Stimulated activated CD4-positive, alpha-beta T cell treated with anti-CD3 and anti-CD28 coated beads, Interleukin-4, amount 100 ng/mL, for 24 hours (primary cell): ENCODE results near the gene PGGHG.
"Not testable (repeated sequence)": the region's sequence is repeated elsewhere in the genome, so short reads cannot be mapped to it uniquely, and the experiment has no call there.

Source experiments
- DNase-seq: peaks from one replicate; pipeline ENCODE4 v3.0.0-alpha.2; 2020

PGGHG gene

DNA sequence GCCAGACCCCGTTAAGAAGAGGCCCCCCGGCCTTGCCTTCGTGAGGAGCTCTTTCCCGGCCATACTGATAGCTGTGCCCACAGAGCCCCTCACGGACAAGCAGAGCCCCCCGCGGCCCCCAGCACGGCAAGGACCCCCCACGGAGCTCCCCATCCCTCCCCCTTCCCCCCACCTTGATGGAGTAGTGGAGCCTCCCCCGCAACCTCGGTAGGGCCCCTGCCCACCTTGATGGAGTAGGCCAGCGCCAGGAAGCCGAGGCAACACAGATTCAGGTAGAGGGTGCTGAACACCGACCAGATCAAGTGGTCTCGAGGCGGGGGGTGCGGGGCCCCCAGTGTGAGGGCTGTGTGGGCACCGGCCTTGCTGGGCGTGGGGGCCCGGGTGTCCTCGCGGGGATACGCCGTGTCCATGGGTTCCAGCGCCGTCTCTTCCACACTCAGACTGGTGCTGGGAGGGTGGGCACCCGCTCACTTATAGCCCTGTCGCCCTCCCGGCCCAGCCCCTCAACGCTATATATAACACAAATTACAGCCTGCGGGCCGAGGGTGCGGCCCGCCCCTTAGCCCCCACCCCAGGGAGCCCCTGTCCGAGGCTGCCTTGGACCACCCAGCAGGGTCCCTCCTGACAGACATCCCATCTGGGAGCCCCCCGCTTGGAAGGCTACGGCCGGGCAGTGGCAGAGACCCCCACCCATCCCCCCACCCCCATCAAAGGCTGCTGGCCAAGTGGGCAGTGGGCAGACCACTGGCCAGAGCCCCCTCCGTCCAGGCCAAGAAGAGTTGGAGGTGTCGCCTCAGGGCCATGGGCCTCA, 10.4 kb downstream of the PGGHG start, which contains the start of gene IFITM5:
Gene IFITM5 (minus strand): TSS at position 446 of the 811 bp plus-strand sequence. CDS start 36 bp downstream, at position 410.
- no peak for DNase-seq

GRCh38 chr11:299951-300735, 11.2 kb downstream of the PGGHG start:
- DNase-seq = no peak

GRCh38 chr11:303363-303762, 14.4 kb downstream of the PGGHG start:
- no peak for DNase-seq

GRCh38 chr11:304061-304506, 15.2 kb downstream of the PGGHG start:
- no peak for DNase-seq

DNA sequence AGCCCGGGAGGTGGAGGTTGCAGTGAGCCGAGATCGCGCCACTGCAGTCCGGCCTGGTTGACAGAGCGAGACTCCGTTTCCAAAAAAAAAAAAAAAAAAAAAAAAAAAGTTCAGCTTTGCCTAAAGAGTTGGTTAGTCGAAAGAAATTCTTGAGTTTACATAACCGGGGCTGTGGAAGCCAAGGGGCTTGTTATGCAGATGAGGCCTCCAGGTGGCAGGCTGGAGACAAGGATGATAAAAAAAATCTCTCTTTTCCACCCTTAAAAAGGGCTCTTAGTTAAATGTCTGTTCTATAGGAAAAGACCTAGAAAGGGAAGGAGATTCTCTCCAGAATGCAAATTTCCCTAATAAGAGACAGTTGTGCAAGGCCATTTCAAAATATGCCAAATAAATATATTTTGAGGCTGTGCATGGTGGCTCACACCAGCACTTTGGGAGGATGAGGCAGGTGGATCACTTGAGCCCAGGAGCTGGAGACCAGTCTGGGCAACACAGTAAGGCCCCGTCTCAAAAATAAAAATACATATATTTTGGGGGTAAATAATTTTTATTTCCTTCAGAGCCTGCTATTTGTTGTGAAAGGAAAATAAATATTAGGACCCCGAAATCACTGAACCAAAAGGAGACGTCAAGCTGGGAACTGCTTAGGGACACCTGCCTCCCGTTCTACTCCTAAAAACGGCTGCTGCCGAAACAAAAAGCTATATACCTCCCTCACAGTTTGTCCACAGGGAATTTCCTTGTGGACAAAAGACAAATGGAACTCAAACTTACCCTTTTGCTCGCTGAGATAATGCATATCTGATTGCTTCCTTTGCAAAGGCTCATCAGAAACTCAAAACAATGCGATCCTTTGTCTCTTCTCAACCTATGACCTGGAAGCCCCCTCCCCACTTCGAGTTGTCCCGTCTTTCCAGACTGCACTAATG, 16.3 kb downstream of the PGGHG start:
- peak; percentile 62 for DNase-seq

- no peak for DNase-seq
These were observed 16.9 kb downstream of the PGGHG start for GRCh38 chr11:305844-306211.

DNA sequence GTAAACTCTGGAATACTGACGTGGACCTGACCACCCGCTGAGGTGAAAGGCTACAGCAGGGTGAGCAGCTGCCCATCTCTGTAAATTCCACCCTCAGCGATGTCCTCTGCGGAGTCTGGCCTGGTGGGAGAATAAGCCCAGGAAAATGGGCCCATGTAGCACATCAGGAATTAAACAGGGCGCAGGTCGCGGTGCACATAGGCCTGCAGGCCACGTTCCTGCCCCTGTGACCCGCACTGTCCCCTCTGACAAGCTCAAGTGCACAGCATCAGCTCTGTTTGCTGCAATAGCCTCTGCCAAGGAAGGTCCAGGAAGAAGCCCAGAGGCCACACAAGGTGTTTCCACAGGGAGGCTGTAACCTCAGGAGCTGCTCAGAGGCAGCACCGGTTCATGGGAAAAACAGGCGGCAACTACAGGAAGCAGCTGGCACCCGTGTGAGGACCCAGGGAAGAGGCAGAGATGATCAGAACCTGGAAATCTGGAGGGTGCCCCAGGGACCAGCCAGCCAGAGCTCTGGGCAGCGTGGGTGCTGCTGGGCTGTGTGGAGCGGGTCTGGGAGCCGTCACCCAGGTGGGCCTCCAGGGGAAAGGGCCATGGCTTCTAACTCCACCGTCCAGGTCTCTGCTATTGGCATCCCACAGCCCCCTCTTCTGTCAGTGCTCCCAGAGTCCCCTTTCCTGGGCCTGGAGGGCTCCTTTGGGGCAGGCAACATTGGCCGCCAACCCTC, 17.9 kb downstream of the PGGHG start:
- DNase-seq = no peak

GRCh38 chr11:307766-308708, 19.1 kb downstream of the PGGHG start, which contains the start of gene IFITM2:
IFITM2 (plus strand) TSS chr11:307816; CDS start chr11:308193, 377 bp downstream.
- DNase-seq = peak; percentile 45

GRCh38 chr11:308740-309665, 20.1 kb downstream of the PGGHG start:
- not testable (repeated sequence) for DNase-seq

DNA sequence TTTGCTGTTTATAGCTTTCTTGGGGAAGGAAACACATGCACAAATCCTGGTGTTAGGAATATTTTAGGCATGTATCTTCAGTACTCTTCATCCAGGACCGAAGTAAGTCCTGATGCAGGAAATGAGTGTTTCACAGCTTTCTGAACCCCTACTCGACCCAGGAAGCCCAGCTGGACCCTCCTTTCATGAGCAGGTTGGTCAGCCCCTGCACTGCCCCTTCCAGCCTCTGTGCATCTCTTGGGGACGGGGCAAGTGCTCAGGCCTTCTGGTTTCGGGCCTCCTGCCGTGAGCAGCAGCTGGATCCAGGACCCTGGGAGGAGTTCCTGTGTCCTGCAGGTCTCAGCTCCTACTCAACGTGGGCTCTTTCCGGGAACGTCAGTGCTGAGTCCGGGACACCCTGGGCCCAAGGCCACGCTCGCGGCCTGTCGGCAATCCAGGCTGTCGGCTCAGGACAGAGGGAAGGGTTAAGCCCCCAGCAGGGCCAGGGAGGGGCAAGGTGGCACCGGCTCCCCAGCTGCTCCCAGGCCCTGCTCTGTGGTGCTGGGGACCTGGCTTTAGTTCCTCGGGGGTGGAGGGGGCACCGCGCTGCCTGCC, 21.1 kb downstream of the PGGHG start:
- DNase-seq = not testable (repeated sequence)

GRCh38 chr11:311013-311748, 22.3 kb downstream of the PGGHG start:
- DNase-seq = not testable (repeated sequence)

DNA sequence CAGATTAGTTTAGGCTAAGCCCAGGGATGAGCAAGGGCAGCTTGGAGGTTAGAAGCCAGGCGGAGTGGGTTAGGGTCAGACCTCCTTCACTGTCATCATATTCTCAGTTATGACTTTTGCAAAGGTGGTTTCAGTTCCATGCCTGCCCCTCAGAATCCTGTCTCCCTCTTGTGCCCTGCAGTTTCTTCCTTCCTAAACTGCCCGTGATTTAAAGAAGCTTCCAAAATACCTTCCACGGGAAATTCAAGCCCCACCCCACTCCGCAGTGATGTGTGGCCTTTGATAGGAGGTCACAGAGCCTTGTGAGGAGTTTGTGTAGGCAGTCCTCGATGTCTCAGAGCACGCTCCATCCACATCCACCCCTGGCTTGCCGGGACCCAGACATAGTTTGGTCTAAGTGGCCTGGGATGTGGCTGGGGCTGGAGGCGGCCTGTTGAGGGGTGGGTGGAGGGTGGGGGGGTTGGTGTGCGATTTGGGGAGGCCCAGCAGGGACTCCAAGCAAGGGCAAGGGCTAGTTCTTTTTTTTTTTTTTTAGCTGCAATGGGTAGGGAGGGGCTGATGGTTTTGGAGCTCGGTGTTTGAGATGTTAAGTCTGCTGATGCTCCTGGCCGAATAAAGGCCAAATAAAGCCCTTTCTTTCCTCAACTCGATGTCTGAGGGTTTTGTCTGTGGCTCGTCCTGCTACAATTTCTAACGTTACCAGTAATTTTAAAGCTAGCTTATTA, 23.3 kb downstream of the PGGHG start:
- no peak for DNase-seq

GRCh38 chr11:313304-313786, 24.4 kb downstream of the PGGHG start:
- DNase-seq = no peak

- DNase-seq = peak; percentile 50
These were observed 25.0 kb downstream of the PGGHG start, which contains the start of gene IFITM1 for GRCh38 chr11:313787-314553. IFITM1 (plus strand) TSS chr11:314040; CDS start chr11:314171, 131 bp downstream.

- not testable (repeated sequence) for DNase-seq
These were observed 25.6 kb downstream of the PGGHG start for GRCh38 chr11:314554-314875.

DNA sequence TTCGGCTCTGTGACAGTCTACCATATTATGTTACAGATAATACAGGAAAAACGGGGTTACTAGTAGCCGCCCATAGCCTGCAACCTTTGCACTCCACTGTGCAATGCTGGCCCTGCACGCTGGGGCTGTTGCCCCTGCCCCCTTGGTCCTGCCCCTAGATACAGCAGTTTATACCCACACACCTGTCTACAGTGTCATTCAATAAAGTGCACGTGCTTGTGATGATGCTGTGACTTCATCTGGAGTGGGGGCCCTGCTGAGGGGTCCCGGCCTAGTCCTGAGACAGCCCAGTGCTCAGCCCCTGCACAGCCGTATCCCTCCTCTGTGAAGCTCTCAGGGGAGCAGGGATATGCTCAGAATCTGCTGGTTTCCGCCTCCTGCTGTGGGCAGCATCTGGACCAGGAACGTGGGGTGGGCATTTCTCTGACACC, 26.1 kb downstream of the PGGHG start:
- no peak for DNase-seq

GRCh38 chr11:315516-315994, 26.6 kb downstream of the PGGHG start:
- DNase-seq = no peak
